Fibroblast of skin of back (primary cell): ENCODE results near the gene STARD9. TPM values are rescaled to one million over a fixed set of nuclear protein-coding genes. Genes with fewer than 3 reads are reported as not detected.
"Not testable (repeated sequence)": the region's sequence is repeated elsewhere in the genome, so short reads cannot be mapped to it uniquely, and the experiment has no call there.

Source experiments
- DNase-seq: peaks from one replicate; pipeline ENCODE4 v3.0.0-alpha.2; 2013
- polyA plus RNA-seq, 2 experiments: library from polyadenylated mRNA; unstranded; fragments of 120-200 nt; gene quantifications; one replicate each; pipeline ENCODE4 v1.2.1, GENCODE V29; 2013; ENCODE audit not compliant: insufficient read length in 2 of 2

The STARD9 gene
- polyA plus RNA-seq (2013, experiment 1 of 2; ENCODE audit: insufficient read length): 5.3 TPM
- 5.5 TPM for polyA plus RNA-seq (2013, experiment 2 of 2; ENCODE audit: insufficient read length)

- DNase-seq: peak; percentile 99
These were observed at the start of gene STARD9 for GRCh38 chr15:42575188-42576039. STARD9 (plus strand) TSS chr15:42575606; CDS start chr15:42575716, 110 bp downstream.

GRCh38 chr15:42528970-42529369, 46.4 kb upstream of the STARD9 start:
- DNase-seq: no peak

GRCh38 chr15:42533246-42533645, 42.2 kb upstream of the STARD9 start:
- DNase-seq: no peak

DNA sequence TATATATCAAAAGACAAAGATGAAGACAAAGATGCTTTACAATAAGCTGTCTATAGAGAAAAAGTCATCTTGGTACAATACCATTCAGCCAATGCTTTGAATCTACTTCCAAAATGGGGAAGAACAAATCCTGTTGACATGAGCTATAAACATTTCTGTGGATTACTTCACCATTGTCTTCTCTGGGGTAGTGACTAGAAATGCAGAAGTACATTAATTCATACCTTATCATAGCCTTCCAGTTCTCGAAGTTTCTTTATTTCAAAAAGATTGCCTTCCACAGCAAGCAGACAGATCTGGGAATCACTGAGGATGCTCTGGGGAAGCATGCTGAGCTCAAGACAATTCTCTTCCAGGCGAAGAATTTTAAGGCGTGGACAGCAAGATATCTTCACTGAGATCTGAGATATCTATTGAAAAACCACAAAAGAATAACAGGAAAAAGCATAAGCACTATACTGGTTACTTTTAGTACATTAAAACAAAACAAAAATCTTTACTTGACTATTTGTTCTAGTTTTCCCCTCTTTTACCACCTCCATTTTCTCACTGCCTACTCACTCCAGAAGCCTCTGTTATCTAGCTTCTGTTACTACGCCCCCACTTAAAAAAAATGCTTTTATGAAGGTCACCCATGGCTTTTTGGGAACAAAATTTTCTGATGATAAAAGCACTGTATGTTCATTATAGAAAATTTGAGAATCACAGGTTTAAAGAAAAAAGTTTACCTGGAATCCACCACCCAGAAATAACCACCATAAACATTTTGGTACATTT, 30.4 kb upstream of the STARD9 start:
- DNase-seq: no peak

GRCh38 chr15:42547918-42548248, 27.5 kb upstream of the STARD9 start:
- DNase-seq: peak; percentile 26

GRCh38 chr15:42548249-42549031, 27.0 kb upstream of the STARD9 start, which contains the start of the genes HAUS2 and LRRC57:
HAUS2 (plus strand) TSS chr15:42548838; CDS start chr15:42548873, 35 bp downstream.
LRRC57 (minus strand) TSS chr15:42548793; CDS start chr15:42548434, 359 bp downstream.
- DNase-seq: peak; percentile 84

DNA sequence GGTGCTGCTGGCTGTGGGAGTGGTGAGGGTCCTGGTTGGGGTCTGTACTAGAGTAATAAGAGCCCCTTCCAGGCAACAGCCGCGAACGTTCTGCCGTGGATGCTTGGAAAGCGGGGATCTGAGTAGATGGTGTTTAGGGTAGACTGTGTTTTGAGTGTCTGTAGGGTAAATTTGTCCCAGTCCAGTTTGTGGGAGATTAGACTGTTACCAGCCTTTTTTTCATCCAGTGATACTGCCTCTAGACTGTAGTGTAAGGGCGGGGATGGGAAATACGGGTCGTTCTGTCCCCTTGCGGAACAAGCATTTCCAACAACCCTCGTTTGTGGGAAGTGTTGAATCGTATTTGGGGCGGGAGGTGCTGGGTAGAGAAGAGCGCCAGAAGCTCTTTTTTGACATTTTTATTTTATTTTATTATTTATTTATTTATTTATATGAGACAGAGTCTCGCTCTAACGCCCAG, 26.3 kb upstream of the STARD9 start:
- peak; percentile 46 for DNase-seq

GRCh38 chr15:42549741-42550392, 25.5 kb upstream of the STARD9 start:
- DNase-seq: no peak

DNA sequence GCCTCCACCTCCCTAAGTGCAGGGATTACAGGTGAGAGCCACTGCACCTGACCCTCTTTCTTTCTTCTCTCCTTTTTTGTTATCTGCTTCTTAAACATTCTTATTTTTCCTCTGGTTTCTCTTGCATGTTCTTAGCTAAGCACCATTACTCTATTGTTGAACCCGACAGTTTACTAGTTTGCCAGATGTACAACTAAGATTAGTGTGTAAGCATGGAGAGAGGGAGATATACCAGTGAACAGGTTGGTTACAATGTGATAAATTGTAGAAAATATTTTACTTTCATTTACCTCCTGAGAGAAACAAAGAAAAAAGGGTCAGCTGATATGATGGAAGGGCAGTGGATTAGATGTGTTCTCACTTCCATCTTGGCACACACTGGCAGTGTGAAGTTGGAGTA, 21.9 kb upstream of the STARD9 start:
- no peak for DNase-seq

DNA sequence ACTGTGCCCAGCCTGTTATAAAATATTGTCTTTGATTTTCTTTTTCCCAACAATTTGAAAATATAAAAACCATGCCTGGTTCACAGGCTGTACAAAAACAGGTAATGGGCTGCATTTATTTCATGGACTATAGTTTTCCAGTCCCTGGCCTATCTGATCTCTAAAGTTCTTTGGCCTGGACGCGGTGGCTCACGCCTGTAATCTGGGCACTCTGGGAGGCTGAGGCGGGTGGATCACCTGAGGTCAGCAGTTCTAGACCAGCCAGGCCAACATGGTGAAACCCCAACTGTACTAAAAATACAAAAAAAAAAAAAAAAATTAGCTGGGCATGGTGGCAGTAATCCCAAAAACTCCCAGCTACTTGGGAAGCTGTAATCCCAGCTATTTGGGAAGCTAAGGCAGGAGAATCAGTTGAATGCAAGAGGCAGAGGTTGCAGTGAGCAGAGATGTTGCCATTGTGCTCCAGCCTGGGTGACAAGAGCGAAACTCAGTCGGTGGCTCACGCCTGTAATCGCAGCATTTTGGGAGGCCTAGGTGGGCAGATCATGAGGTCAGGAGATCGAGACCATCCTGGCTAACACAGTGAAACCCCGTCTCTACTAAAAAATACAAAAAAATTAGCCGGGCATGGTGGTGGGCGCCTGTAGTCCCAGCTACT, 18.7 kb upstream of the STARD9 start:
- DNase-seq: not testable (repeated sequence)

DNA sequence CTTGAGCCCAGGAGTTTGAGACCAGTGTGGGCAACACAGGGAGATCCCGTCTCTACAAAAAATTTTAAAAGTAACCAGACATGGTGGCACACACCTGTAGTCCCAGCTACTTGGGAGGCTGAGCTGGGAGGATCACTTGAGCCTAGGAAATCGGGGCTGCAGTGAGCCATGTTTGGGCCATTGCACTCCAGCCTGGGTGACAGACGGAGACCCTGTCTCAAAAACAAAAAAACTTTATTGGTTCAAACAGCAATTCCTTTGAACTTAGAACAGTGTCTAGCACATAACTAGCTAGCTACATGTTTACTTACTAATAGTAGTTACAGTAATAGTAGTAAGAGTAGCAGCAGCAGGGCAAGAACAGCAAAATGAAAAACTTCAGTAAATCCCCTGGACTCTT, 16.7 kb upstream of the STARD9 start:
- no peak for DNase-seq

DNA sequence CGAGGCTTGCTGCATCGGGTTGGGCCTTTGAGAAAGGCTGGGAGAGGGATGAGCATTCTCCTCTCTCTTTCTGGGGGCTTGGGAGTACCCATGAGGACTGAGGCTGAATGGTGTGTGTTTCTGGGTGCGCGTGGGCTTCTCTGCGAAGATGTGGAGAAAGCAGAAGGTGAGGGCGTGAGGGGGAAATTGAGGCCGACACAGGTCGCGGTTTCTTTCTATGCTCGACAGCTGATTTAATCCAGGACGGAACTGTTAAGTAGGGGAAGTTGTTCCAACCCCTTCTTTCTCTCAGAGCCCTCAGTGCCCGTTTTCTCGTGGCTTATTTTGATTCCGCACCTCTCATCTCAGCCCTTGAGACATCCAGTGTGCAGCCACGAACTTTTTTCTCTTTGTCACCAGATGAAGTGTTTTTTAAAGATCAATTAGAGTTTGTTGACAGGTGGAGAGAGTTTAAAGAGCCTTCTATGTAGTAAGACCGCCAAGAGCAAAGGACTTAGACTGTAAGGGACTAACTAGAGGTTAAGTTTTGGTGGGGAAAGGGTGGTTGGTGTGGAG, 711 bp downstream of the STARD9 start:
- DNase-seq: no peak

DNA sequence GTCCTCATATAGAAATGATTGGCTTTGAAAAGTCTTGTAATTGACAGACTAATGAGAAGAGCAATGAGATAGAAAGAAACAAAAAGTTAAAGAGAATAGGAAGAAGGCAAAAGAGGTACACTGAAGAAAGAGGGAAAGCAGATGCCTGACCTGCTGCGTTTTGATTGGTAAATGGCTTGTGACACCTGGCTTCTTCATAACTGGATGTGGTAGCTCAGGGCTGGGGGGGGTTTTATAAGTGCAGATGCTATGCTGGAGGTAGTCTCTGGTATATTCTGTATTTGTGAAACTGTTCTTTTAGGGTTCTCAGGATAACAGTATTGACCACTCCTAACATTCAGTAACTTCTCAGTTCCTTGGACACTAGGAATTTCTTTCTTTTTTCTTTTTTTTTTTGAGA, 1.4 kb downstream of the STARD9 start:
- no peak for DNase-seq

GRCh38 chr15:42577514-42578031, 2.2 kb downstream of the STARD9 start:
- DNase-seq: peak; percentile 64

DNA sequence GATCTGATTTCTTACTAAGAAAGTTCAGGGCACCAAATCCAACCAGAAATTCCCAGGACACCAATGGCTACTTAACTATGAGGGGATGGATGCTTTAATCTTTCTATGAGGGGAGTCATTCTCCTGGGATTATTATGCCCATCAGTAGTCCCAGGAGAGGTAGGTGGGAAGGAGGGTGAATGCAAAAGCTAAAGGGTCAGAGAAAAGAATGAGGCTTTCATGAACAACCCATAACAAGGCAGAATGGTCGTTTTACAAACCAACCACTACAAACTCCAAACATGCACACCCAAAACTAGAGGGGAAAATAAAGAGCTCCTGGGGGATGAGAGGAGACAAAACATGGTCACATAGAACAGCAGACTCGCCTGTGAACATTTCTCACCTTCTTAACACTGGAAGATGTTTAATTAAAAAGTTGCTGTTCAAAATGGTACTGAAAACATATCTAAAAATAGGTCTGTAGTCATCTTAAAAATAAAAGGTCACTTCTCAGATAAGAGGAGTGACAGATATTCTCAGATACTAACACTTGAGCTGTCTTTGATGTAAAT, 3.7 kb downstream of the STARD9 start:
- no peak for DNase-seq

DNA sequence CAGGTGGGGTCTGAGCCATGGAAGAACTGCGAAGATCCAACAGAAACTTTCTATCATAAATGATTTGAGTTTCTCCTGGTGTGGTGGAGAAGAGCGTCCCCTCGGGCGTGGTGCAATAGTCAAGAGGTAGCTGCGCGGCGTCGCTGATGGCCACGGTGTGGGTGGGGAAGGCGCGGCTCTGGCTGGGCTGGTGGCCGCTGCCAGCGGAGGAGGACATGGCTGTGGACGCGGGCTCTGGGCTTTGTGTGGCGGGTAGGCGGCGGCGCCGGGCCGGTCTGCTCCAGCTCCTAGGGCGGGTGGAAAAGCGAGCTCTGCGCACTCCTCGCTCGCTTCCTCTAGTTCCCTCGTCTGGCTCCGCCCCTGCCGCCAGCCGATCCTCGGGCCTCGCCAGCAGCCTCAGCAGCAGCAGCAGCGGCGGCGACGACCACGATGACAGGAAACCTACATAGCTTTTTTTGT, 5.9 kb downstream of the STARD9 start:
- DNase-seq: peak; percentile 83

GRCh38 chr15:42582569-42583375, 7.4 kb downstream of the STARD9 start:
- DNase-seq: no peak

DNA sequence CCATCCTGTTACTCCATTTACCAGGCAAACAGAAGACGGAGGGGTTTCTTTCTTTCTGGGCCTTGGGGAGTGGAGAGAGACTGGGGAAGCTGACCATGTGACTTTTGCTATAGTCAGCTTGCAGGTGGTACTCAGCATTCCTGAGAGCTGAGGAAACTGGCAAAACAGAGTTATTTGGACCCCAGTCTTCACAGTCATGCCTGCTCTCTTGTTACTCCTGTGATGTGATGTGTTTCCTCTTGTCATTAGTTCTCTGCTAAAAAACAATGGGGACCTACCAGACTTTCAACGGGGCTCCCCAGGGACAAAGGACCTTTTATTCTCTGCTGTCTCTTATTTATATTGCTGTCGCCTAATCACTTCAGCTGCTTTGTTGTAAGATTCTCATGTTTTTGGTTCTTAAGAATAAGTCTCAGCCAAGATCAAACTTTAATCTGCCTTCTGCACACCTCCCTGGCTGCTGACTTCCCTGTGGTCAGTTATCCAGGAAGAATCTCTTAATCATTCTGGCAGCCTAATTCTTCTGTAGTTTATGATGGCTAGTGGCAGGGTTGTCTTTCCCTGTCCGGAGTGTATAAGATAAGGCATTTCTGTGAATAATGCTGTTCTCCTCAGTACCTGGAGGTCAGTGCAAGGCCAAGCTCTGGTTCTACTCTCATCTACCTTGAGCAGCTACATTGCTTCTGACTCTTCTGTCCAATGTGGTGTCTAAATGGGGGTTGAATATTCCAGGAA, 8.8 kb downstream of the STARD9 start:
- DNase-seq: peak; percentile 38
